Measurements from ENCODE around the gene EEF2.

EEF2 gene

GRCh38 chr19:4027146-4027545, 41.9 kb upstream of the EEF2 start:
- Histone ChIP-seq H3K27me3 (ENCODE audit: insufficient read depth, low read length) (no peaks in the 10 kb centered on the region), H3K9me3 (ENCODE audit: low read length) (no peaks in the 10 kb centered on the region), H2AFZ (ENCODE audit: low read length) (no peak overlapping the region), H3K4me2 (ENCODE audit: low read length) (no peak overlapping the region), H3K36me3 (ENCODE audit: insufficient read depth, low read length) (peaks cover 35% of the 10 kb centered on the region), H3K4me3 (ENCODE audit: low read depth, low read length, poor library complexity, severe bottlenecking) (no peak overlapping the region), H3K9me2 (ENCODE audit: low read depth, low read length) (no peaks in the 10 kb centered on the region), H3K9ac (ENCODE audit: low read length) (no peak overlapping the region), H3F3A (ENCODE audit: insufficient read depth, low read length) (no peaks in the 10 kb centered on the region), H3K27ac (ENCODE audit: low read depth, low read length, poor library complexity, severe bottlenecking) (no peak overlapping the region), H3K79me2 (ENCODE audit: insufficient read depth, low read length) (no peaks in the 10 kb centered on the region), H4K20me1 (ENCODE audit: insufficient read depth, low read length) (no peaks in the 10 kb centered on the region), H3K4me1 (ENCODE audit: insufficient read depth, low read length, severe bottlenecking) (no peaks in the 10 kb centered on the region)
- TF ChIP-seq CTCF (IDR thresholded peaks at IDR 0.05; ENCODE audit: low read length) (no peak), EZH2 (IDR thresholded peaks at IDR 0.05; ENCODE audit: borderline replicate concordance, low read length) (no peak)

DNA sequence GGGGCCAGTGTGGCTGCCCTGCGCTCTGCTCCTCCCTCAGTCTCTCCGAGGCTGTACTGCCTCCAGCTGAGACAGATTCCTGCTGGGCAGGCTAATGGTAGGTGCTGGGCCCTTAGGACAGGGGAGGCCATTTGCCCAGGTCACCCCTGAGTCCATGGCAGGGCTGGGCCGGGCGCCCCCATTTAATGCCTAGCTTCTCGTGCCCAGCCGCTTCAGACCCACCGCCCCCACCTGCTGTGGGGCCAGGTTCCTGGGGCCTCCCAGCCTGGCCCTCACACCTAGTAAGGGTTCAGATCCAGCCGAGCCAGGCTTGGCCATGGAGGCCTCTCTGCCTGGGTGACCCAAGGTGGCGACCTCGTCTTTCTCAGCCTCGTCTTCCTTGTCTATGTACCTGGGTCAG, 40.1 kb upstream of the EEF2 start:
- Histone ChIP-seq H3K4me3 (ENCODE audit: low read depth, low read length, poor library complexity, severe bottlenecking) (no peak overlapping the region), H3K79me2 (ENCODE audit: insufficient read depth, low read length) (no peaks in the 10 kb centered on the region), H3K4me1 (ENCODE audit: insufficient read depth, low read length, severe bottlenecking) (no peaks in the 10 kb centered on the region), H3K36me3 (ENCODE audit: insufficient read depth, low read length) (peaks cover 42% of the 10 kb centered on the region), H4K20me1 (ENCODE audit: insufficient read depth, low read length) (no peaks in the 10 kb centered on the region), H3K9me3 (ENCODE audit: low read length) (0 out of 2 replicates have a peak, but pooled peaks cover 4% of the 10 kb centered on the region), H3K27ac (ENCODE audit: low read depth, low read length, poor library complexity, severe bottlenecking) (no peak overlapping the region), H3K9me2 (ENCODE audit: low read depth, low read length) (no peaks in the 10 kb centered on the region), H2AFZ (ENCODE audit: low read length) (no peak overlapping the region), H3F3A (ENCODE audit: insufficient read depth, low read length) (no peaks in the 10 kb centered on the region), H3K9ac (ENCODE audit: low read length) (no peak overlapping the region), H3K4me2 (ENCODE audit: low read length) (no peak overlapping the region), H3K27me3 (ENCODE audit: insufficient read depth, low read length) (no peaks in the 10 kb centered on the region)
- TF ChIP-seq EZH2 (IDR thresholded peaks at IDR 0.05; ENCODE audit: borderline replicate concordance, low read length): no peak

- Histone ChIP-seq H3K79me2 (ENCODE audit: insufficient read depth, low read length) (no peaks in the 10 kb centered on the region), H3K4me2 (ENCODE audit: low read length) (no peak overlapping the region), H4K20me1 (ENCODE audit: insufficient read depth, low read length) (no peaks in the 10 kb centered on the region), H3K27me3 (ENCODE audit: insufficient read depth, low read length) (no peaks in the 10 kb centered on the region), H3F3A (ENCODE audit: insufficient read depth, low read length) (no peaks in the 10 kb centered on the region), H3K9me2 (ENCODE audit: low read depth, low read length) (no peaks in the 10 kb centered on the region), H3K27ac (ENCODE audit: low read depth, low read length, poor library complexity, severe bottlenecking) (no peak overlapping the region), H3K9me3 (ENCODE audit: low read length) (0 out of 2 replicates have a peak, but pooled peaks cover 4% of the 10 kb centered on the region), H3K4me3 (ENCODE audit: low read depth, low read length, poor library complexity, severe bottlenecking) (no peak overlapping the region), H3K9ac (ENCODE audit: low read length) (no peak overlapping the region), H2AFZ (ENCODE audit: low read length) (no peak overlapping the region), H3K36me3 (ENCODE audit: insufficient read depth, low read length) (peaks cover 43% of the 10 kb centered on the region), H3K4me1 (ENCODE audit: insufficient read depth, low read length, severe bottlenecking) (no peaks in the 10 kb centered on the region)
- no peak for TF ChIP-seq EZH2 (IDR thresholded peaks at IDR 0.05; ENCODE audit: borderline replicate concordance, low read length)
- no peak for TF ChIP-seq CTCF (IDR thresholded peaks at IDR 0.05; ENCODE audit: low read length)
Measured at GRCh38 chr19:4023600-4024398, 38.5 kb upstream of the EEF2 start.

DNA sequence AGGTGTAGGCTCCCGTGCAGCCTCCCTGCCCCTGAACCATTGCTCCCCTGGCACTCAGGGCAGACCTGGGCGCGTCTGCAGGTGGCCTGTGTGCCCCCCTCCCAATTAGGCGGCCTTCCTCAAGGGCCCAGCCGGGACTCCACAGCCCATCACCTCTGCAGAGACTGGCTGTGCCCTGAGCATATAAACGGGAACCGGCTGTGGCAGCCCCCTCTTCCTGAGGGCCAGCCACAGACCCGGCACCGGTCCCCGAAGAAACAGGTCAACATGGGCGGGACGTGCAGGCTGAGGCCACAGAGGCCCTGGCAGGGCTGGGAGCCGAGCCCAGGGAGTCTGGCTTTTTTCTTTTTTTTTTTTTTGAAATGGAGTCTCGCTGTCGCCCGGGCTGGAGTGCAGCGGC, 34.3 kb upstream of the EEF2 start:
- Histone ChIP-seq H3K4me2 (ENCODE audit: low read length) (no peak overlapping the region), H3K9me2 (ENCODE audit: low read depth, low read length) (no peaks in the 10 kb centered on the region), H3K4me3 (ENCODE audit: low read depth, low read length, poor library complexity, severe bottlenecking) (no peak overlapping the region), H2AFZ (ENCODE audit: low read length) (no peak overlapping the region), H3K36me3 (ENCODE audit: insufficient read depth, low read length) (peaks cover 51% of the 10 kb centered on the region), H3K27me3 (ENCODE audit: insufficient read depth, low read length) (no peaks in the 10 kb centered on the region), H4K20me1 (ENCODE audit: insufficient read depth, low read length) (no peaks in the 10 kb centered on the region), H3K9ac (ENCODE audit: low read length) (no peak overlapping the region), H3F3A (ENCODE audit: insufficient read depth, low read length) (no peaks in the 10 kb centered on the region), H3K27ac (ENCODE audit: low read depth, low read length, poor library complexity, severe bottlenecking) (no peak overlapping the region), H3K9me3 (ENCODE audit: low read length) (0 out of 2 replicates have a peak, but pooled peaks cover 4% of the 10 kb centered on the region), H3K79me2 (ENCODE audit: insufficient read depth, low read length) (no peaks in the 10 kb centered on the region), H3K4me1 (ENCODE audit: insufficient read depth, low read length, severe bottlenecking) (no peaks in the 10 kb centered on the region)
- TF ChIP-seq CTCF (IDR thresholded peaks at IDR 0.05; ENCODE audit: low read length) (no peak), EZH2 (IDR thresholded peaks at IDR 0.05; ENCODE audit: borderline replicate concordance, low read length) (no peak)
